ENCODE measurements around the gene APOBEC3H.

Gene APOBEC3H

GRCh38 chr22:39138357-39138997 is 41.4 kb downstream of the APOBEC3H start:
- DNase-seq = no peak

- DNase-seq = no peak
Observed at GRCh38 chr22:39139933-39140332, 42.9 kb downstream of the APOBEC3H start.

GRCh38 chr22:39142088-39142680 is 45.1 kb downstream of the APOBEC3H start:
- no peak for DNase-seq

- peak; percentile 58 to 74 for DNase-seq
Observed at GRCh38 chr22:39144101-39144767, 47.2 kb downstream of the APOBEC3H start.

- DNase-seq = no peak
Observed at GRCh38 chr22:39146256-39147101, 49.4 kb downstream of the APOBEC3H start.

GRCh38 chr22:39147335-39148025 is 50.4 kb downstream of the APOBEC3H start:
- DNase-seq = no peak

- DNase-seq = no peak
Observed at GRCh38 chr22:39148026-39148726, 51.1 kb downstream of the APOBEC3H start.

GRCh38 chr22:39148727-39149535 is 51.9 kb downstream of the APOBEC3H start:
- DNase-seq = peak; percentile 83 to 86

- DNase-seq = no peak
Observed at GRCh38 chr22:39149915-39150847, 53.1 kb downstream of the APOBEC3H start.

- no peak for DNase-seq
Observed at GRCh38 chr22:39150848-39151215, 53.8 kb downstream of the APOBEC3H start.

GRCh38 chr22:39151329-39151975 is 54.4 kb downstream of the APOBEC3H start:
- DNase-seq = peak; percentile 29 to 44

GRCh38 chr22:39152024-39152510 is 55.0 kb downstream of the APOBEC3H start:
- DNase-seq = no peak

- peak; percentile 93 to 96 for DNase-seq
Observed at GRCh38 chr22:39152511-39153219, 55.6 kb downstream of the APOBEC3H start, which contains the start of gene CBX7. TSS of gene CBX7 (minus strand) at chr22:39152680. CDS start at chr22:39152444, 236 bp downstream.

- no peak for DNase-seq
Observed at GRCh38 chr22:39153220-39153717, 56.2 kb downstream of the APOBEC3H start.

Measured in CD4-positive, alpha-beta T cell treated with Interleukin-1 beta for 1 hour (primary cell).